Hematopoietic multipotent progenitor cell treated with erythropoietin and hydrocortisone succinate and interleukin-3 and kit ligand, for 4 days (in vitro differentiated cells): ENCODE measurements around the gene TMEM94.
A peak's percentile ranks its signal among the peaks of the same experiment; 100 is the strongest.
"Not testable (repeated sequence)": the region's sequence is repeated elsewhere in the genome, so short reads cannot be mapped to it uniquely, and the experiment has no call there.

Source experiments
- DNase-seq: peaks from one replicate; pipeline ENCODE4 v3.0.0-alpha.2; 2015

The TMEM94 gene

DNA sequence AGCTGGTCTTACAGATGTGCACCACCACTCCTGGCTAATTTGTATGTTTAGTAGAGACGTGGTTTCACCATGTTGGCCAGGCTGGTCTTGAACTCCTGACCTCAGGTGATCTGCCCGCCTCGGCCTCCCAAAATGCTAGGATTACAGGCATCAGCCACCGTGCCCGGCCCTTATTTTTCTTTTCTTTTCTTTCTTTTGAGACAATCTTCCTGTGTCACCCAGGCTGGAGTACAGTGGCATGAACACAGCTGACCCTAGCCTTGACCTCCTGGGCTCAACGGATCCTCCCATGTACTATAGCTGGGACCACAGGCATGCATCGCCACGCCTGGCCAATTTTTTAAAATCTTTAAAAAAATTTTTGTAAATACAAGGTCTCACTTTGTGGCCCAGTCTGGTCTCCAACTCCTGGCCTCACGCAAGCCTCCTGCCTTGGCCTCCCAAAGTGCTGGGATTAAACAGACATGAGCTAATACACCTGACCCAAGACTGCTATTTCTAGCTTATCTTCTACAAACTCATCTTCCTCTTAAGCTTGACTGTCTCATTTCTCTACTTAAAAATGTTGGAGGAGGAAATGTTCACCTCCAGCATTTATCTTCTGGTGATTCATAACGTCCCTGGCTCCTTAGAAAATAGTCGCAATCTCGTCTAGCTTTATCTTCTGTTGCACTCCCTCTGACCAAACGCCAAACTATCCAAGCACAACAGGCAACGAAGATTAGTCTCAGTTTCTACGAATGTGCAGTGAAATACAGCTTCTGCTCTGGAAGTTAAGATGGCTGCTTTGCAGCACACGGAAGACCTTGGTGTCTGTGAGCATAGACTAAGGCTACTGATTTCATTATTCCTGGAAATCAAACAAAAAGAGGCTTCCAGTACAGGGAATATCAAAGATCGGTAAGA lies 8.2 kb upstream of the TMEM94 start:
- DNase-seq, result peak; percentile 82

GRCh38 chr17:75450270-75450669 lies 6.2 kb upstream of the TMEM94 start:
- DNase-seq, result no peak

DNA sequence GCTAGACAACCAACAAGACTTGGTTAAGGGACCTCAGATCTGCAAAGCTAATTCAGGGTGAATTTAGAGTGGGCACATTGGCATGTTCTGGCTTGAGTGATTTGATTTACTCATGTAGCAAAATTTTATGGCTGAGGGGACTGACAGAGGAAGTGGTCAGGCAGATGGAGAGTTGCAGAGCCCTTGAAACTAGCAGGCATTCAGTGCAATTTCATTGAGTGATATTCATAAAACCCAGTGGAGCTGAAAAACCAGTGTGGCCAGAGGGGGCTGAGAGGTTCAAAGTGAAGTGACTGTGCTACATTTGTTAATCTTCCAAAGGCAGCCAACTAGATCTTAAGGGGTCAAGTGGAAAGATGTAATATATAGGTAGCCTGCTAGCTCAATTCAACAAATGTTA lies 2.2 kb upstream of the TMEM94 start:
- DNase-seq, result peak; percentile 72

DNA sequence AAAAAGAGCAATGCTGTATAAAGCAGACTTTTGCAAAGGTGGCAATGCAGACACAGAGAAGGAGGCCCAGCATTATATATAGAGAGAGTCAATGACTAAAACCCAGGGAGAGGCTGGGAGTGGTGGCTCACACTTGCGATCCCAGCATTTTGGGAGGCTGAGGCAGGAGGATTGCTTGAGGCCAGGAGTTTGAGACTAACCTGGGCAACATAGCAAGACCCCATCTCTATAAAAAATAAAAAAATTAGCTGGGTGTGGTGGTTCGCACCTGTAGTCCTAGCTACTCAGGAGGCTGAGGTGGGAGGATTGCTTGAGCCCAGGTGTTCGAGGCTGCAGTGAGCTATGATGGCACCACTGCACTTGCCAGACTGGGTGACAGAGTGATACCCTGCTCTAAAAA lies 1.8 kb upstream of the TMEM94 start:
- not testable (repeated sequence) for DNase-seq

- DNase-seq, result no peak
Observed at GRCh38 chr17:75456039-75456416, 407 bp upstream of the TMEM94 start.

- DNase-seq, result peak; percentile 43
Observed at GRCh38 chr17:75457047-75457654, 716 bp downstream of the TMEM94 start.

DNA sequence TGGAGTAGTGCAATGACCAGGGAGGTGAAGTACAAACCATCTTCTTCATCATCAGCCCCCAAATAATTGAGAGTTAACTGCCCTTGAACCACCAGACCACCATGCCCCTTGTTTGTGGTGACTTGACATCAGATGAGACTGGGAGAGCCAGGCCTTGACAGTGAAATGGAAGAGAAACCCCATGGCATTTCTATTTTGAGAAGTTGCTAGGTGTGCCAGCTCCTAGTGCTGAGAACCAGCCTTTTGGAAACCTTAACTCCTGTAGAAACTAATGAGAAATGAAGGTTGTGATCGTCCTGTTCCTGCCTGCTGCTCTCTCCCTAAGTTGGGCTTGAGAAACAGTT lies 2.8 kb downstream of the TMEM94 start:
- DNase-seq, result no peak

DNA sequence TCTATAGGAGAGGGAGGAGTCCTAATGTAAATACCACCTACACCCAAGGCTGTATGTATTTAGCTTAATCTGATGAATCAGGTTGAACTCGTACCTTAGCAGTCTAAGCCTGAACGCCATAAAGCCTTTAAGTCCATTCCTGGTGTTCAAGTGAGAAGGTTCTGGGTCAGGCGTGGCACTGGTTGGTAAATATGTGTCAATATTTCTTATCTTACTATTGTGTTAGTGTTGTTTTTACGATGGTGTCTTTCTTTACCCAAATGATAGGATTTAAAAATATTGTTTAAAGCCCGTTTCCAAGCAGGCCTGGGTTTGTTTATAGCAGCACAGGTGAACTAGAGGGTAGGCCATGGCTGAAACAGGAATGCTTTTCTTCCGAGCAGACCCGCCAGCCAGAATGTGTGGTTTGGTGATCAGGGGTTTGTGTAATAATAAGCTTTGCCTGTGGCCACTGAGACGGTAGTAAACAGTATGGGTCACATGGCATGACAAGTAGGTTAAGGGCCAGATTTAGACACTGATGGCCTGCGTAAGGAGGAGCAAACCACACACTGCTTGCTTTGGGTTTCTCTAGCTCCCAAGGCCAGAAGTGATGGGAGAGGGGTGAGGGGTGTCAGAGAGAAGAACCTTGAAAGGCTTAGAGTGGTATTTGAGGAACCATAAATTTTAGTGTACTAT lies 3.3 kb downstream of the TMEM94 start:
- peak; percentile 60 for DNase-seq

DNA sequence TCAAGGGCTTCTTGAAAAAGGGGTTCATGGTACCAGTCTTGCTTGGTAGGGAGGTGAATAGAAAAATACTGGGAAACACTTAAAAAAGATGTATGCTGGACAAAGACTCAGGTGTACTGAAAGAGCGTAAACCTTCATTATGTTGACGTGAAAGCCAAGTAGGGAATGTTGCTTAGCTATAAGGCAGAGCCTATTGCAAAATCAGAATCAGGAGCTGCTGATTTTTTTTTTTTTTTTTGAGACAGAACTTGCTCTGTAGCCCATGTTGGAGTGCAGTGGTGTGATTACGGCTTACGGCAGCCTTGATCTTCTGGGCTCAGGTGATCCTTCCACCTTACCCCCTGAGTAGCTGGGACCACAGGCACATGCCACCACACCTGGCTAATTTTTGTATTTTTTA lies 3.9 kb downstream of the TMEM94 start:
- DNase-seq, result no peak

DNA sequence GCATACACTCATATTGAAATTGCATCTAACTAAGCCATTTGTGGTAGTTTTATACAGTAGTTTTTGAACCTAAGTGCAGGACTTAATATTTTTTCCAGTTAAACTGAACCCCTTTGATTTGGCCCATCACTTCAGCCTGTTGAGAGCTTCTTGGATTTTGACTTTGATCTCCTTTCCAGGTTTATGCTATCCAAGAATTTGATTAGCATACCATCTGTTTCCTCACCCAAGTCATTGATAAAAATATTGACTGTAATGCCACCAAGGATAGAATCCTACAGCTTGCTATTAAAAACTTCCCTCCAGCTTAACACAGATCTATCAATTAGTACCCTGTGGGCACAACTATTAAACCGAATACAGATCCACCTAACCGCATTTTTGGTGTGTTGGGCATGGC lies 7.2 kb downstream of the TMEM94 start:
- no peak for DNase-seq

- DNase-seq, result no peak
Observed at GRCh38 chr17:75465039-75465438, 8.6 kb downstream of the TMEM94 start.

- DNase-seq, result no peak
Observed at GRCh38 chr17:75468291-75468754, 11.9 kb downstream of the TMEM94 start.

DNA sequence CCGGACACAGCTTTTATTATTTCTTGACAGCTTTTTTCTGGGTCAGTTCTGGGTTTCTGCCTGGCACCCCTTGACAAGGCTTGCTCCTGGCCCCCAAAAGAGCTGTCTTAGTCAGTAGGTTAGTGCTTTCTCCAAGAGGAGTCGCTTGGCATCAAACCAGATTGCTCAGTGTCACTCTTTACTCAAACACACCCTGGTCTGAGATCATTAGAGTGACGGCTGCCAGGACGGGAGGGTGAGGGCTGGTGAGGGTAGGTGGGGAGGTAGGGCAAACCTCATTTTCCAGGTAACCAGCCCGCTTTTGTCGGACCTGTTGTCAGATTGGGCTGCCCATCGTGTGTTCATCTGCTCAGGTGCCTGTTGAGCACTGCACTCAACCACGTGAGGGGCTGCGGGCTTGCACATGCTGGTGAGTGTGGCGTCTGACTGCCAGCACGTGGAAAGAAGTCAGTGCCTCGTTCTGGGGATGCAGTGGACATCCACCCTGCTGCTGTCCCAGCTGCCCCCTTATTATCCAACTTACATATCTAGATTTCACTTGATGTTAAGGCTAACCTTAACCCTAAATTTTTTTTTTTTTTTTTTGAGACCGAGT lies 12.4 kb downstream of the TMEM94 start:
- DNase-seq, result no peak

GRCh38 chr17:75471207-75471606 lies 14.8 kb downstream of the TMEM94 start:
- DNase-seq, result no peak

GRCh38 chr17:75472119-75472518 lies 15.7 kb downstream of the TMEM94 start:
- peak; percentile 74 for DNase-seq

DNA sequence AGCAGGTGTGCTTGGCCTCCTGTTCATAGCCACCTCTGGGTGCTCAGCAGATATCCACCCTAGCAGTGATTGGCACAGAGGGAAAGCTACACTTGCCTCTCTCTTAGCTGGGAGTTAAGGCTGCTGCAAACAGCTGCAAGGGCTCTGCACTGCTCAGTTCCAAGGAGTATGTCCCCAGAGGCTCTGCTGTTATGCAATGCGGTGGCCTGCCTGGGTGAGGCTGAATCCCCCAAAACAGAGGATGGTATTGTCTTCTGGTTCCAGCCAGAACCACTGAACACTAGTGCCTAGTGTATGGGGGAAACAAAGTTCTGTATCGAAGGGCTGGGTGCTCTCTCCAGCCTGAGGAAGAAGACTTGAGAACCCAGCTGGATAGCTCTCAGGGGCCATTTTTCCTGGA lies 16.8 kb downstream of the TMEM94 start:
- DNase-seq, result no peak

DNA sequence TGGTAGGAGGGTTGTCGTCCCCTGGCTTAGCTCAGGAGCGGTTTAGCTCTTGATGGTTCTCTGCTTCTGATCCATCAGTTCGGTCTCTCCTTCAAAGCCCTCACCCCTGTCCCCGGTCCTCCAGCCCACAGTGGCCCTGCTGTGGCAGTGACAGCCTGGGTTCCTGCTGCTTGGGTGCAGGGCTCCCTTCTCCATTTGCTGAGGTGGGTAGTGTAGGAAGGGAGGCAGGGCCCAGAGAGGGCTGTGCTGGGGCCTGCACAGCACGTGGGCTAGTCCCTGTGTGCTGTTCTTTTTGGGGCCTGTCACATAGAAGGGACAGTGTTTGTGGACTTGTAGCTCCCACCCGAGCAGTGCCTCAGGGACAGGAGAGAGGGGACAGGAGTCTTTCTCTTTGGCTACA lies 18.3 kb downstream of the TMEM94 start:
- no peak for DNase-seq

GRCh38 chr17:75475144-75475835 lies 18.9 kb downstream of the TMEM94 start:
- no peak for DNase-seq

DNA sequence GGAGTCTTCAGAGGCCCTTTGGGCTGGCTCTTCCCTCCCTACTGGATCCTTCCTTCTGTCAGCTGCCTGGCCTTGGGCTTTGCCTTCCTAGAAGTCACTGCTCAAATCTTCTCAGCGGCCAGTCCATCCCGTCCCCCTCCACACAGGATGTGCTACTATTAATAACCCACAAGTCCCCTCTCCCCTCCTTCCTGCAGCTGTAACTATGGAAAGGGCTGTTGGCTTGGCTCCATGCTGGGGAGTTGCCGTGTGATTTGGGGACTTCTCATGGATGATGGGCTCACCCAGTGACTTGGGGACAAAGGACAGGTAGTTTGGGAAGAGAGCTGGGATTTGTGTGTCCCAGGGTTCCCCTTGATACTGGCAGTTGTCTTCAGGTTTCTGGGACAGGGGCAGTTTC lies 19.4 kb downstream of the TMEM94 start:
- no peak for DNase-seq

GRCh38 chr17:75476271-75476671 lies 19.8 kb downstream of the TMEM94 start:
- DNase-seq, result no peak

DNA sequence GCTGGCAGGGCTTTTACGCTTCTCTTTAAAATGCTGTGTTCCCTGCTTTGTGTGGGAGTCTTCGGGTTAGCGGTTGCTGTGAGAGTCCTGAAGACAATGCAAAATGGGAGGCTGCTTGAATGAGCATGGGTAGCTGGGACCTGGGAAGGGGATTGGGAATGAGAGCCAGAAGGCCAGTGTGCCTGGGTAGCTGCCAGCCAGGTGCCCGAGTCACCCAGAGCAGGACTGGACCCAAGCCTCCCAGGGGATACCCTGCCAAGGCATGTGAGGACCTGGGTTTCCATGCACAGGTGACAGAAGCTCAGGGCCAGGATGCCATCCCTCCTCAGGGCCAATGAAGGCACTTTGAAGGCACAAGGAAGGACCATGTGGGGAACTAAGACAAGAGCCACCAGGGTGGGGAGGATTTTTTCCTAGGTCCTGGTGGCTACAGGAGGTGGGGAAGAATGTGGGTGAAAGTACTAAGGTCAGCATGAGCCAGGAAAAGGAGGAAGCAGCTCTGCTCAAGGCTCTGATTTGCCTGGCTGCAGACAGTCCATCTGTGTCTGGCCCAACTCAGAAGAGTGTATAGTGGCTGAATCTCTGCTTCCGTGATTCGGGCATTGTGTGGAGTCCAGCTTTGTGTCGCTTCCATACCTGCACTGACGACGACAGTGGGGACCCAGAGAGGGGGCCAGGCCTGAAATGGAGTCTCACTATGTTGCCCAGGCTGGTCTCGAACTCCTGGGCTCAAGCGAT lies 20.5 kb downstream of the TMEM94 start:
- DNase-seq, result no peak

DNA sequence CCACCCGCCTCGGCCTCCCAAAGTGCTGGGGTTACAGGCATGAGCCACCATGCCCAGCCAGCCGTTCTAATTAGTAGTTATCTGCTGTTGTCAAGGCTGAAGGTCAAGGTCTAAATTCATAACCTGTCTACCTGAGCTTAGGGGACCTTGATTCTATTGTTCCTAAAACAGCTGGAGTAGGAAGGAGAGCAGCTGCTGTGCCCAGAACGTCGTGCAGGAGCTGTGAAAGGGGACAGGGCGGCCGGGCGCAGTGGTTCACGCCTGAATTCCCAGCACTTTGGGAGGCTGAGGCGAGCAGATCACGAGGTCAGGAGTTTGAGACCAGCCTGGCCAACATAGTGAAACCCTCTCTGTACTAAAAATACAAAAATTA lies 21.0 kb downstream of the TMEM94 start:
- not testable (repeated sequence) for DNase-seq
